Measurements from ENCODE around the gene HMCN2. TPM values are rescaled to one million over a fixed set of nuclear protein-coding genes. Genes with fewer than 3 reads are reported as not detected.

Gene HMCN2
- total and polyA plus RNA-seq, 2 donors (not counting 3 experiments of a cell fraction or from before 2014, with no cell fraction given) = 0.04 to 0.24 TPM

DNA sequence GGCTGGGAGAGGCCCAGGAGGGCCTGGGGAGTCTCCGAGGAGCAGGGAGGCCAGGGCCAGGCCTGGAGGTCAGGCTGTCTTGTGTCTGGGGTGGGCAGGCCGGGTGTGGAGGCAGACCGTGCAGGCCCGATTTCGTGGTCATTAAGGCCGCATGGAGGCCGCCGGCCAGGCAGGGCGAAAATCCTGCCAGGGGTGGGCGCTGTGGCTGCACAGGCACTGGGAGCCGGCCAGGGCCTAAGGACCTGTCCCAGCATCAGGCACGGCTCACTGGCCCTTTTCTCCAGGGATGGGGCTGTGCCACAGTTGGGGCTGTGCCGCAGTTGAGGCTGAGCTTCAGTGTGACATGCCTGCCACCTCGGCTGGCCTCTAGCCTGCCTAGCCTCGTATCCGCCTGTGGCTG is 215.1 kb downstream of the HMCN2 start:
- H2AFZ ChIP-seq (ENCODE audit: low read depth, low read length) = no peak overlapping the region
- H3K79me2 ChIP-seq (ENCODE audit: control insufficient read depth, insufficient read depth, low read length) = no peaks in the 10 kb centered on the region
- dilution Hi-C loops (cut with MboI; ENCODE audit: extremely low pct_ligation_motif_present, low sequenced_read_pairs) (no loop called here), intact Hi-C loops (cut with micrococcal nuclease) (no loop called here)
- no peaks in the 10 kb centered on the region for H3K9me3 ChIP-seq (replicated peaks; ENCODE audit: control insufficient read depth, insufficient read depth, low read length)
- no peaks in the 10 kb centered on the region for H3K27me3 ChIP-seq (ENCODE audit: control insufficient read depth in 2 of 2, insufficient read depth in 2 of 2, low read length in 2 of 2)
- POLR2A ChIA-PET = no interaction called here
- no TSS peak for BruUV-seq (replicated peaks)
- CTCF ChIA-PET = no interaction called here
- no peak overlapping the region for H3K9ac ChIP-seq (replicated peaks; ENCODE audit: extremely low read depth, insufficient read depth, low read length)
- no peak overlapping the region for H3K4me2 ChIP-seq (ENCODE audit: insufficient read depth, low read length)
- FAIRE-seq (no peak), DNase-seq (ENCODE audit: low read depth, low spot score) (no peak)
- H3K4me3 ChIP-seq (replicated peaks in 1 of 3; ENCODE audit: insufficient read depth in 1 of 3, low read depth in 1 of 3, low read length in 3 of 3) = no peak overlapping the region
- H3K4me1 ChIP-seq (ENCODE audit: control insufficient read depth, extremely low read depth, insufficient read depth, low read length) = no peaks in the 10 kb centered on the region
- H3K9me1 ChIP-seq (replicated peaks; ENCODE audit: control insufficient read depth, extremely low read depth, insufficient read depth, low read length) = no peaks in the 10 kb centered on the region
- no peaks in the 10 kb centered on the region for H3K36me3 ChIP-seq (ENCODE audit: control insufficient read depth in 2 of 2, extremely low read depth in 1 of 2, insufficient read depth in 2 of 2, low read length in 2 of 2)
- TF ChIP-seq POLR2AphosphoS5 (IDR thresholded peaks at IDR 0.05; ENCODE audit: insufficient read depth, low read depth, low read length) = no peak
- TF ChIP-seq, protein P1, sequence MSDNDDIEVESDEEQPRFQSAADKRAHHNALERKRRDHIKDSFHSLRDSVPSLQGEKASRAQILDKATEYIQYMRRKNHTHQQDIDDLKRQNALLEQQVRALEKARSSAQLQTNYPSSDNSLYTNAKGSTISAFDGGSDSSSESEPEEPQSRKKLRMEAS (IDR thresholded peaks at IDR 0.05; ENCODE audit: insufficient read depth, insufficient read length) = no peak
- TF ChIP-seq MYC (IDR thresholded peaks at IDR 0.05; ENCODE audit: low read depth, low read length) = no peak
- no peak for TF ChIP-seq GATA2 (IDR thresholded peaks at IDR 0.05; ENCODE audit: insufficient read depth, insufficient read length, low read depth, low read length)
- TF ChIP-seq JUN (IDR thresholded peaks at IDR 0.05; ENCODE audit: borderline replicate concordance, insufficient read depth, insufficient read length, low read depth) = no peak
- no peaks in the 10 kb centered on the region for H4K20me1 ChIP-seq (replicated peaks; ENCODE audit: control insufficient read depth, extremely low read depth, insufficient read depth, low read length)
- H3K27ac ChIP-seq (ENCODE audit: insufficient read depth, low read depth, low read length) = no peak overlapping the region

GRCh38 chr9:130482463-130482862 is 216.9 kb downstream of the HMCN2 start:
- Histone ChIP-seq H3K36me3 (ENCODE audit: control insufficient read depth in 2 of 2, extremely low read depth in 1 of 2, insufficient read depth in 2 of 2, low read length in 2 of 2) (no peaks in the 10 kb centered on the region), H3K27ac (ENCODE audit: insufficient read depth, low read depth, low read length) (no peak overlapping the region), H3K27me3 (ENCODE audit: control insufficient read depth in 2 of 2, insufficient read depth in 2 of 2, low read length in 2 of 2) (no peaks in the 10 kb centered on the region), H3K9ac (replicated peaks; ENCODE audit: extremely low read depth, insufficient read depth, low read length) (no peak overlapping the region), H2AFZ (ENCODE audit: low read depth, low read length) (no peak overlapping the region), H3K79me2 (ENCODE audit: control insufficient read depth, insufficient read depth, low read length) (no peaks in the 10 kb centered on the region), H3K9me3 (replicated peaks; ENCODE audit: control insufficient read depth, insufficient read depth, low read length) (no peaks in the 10 kb centered on the region), H4K20me1 (replicated peaks; ENCODE audit: control insufficient read depth, extremely low read depth, insufficient read depth, low read length) (no peaks in the 10 kb centered on the region), H3K4me1 (ENCODE audit: control insufficient read depth, extremely low read depth, insufficient read depth, low read length) (no peaks in the 10 kb centered on the region), H3K9me1 (replicated peaks; ENCODE audit: control insufficient read depth, extremely low read depth, insufficient read depth, low read length) (no peaks in the 10 kb centered on the region), H3K4me2 (ENCODE audit: insufficient read depth, low read length) (no peak overlapping the region), H3K4me3 (replicated peaks in 1 of 3; ENCODE audit: insufficient read depth in 1 of 3, low read depth in 1 of 3, low read length in 3 of 3) (no peak overlapping the region)
- no peak for FAIRE-seq
- no peak for DNase-seq (ENCODE audit: low read depth, low spot score)
- intact Hi-C loops (cut with micrococcal nuclease) (no loop called here), dilution Hi-C loops (cut with MboI; ENCODE audit: extremely low pct_ligation_motif_present, low sequenced_read_pairs) (no loop called here)
- no TSS peak for BruUV-seq (replicated peaks)
- ChIA-PET POLR2A (no interaction called here), CTCF (no interaction called here)
- no peak for TF ChIP-seq GATA2 (IDR thresholded peaks at IDR 0.05; ENCODE audit: insufficient read depth, insufficient read length, low read depth, low read length)
- TF ChIP-seq, protein P1 (IDR thresholded peaks at IDR 0.05; ENCODE audit: insufficient read depth, insufficient read length) = no peak
- no peak for TF ChIP-seq MYC (IDR thresholded peaks at IDR 0.05; ENCODE audit: low read depth, low read length)
- TF ChIP-seq POLR2A (IDR thresholded peaks at IDR 0.05; ENCODE audit: low read depth, low read length) = no peak
- no peak for TF ChIP-seq FOS (IDR thresholded peaks at IDR 0.05; ENCODE audit: borderline replicate concordance, insufficient read depth, low read length)
- TF ChIP-seq POLR2AphosphoS5 (IDR thresholded peaks at IDR 0.05; ENCODE audit: insufficient read depth, low read depth, low read length) = no peak
- TF ChIP-seq EZH2 (IDR thresholded peaks at IDR 0.05; ENCODE audit: borderline replicate concordance, low read depth, low read length, severe bottlenecking) = no peak
- no peak for TF ChIP-seq JUN (IDR thresholded peaks at IDR 0.05; ENCODE audit: borderline replicate concordance, insufficient read depth, insufficient read length, low read depth)
- TF ChIP-seq, protein P2, sequence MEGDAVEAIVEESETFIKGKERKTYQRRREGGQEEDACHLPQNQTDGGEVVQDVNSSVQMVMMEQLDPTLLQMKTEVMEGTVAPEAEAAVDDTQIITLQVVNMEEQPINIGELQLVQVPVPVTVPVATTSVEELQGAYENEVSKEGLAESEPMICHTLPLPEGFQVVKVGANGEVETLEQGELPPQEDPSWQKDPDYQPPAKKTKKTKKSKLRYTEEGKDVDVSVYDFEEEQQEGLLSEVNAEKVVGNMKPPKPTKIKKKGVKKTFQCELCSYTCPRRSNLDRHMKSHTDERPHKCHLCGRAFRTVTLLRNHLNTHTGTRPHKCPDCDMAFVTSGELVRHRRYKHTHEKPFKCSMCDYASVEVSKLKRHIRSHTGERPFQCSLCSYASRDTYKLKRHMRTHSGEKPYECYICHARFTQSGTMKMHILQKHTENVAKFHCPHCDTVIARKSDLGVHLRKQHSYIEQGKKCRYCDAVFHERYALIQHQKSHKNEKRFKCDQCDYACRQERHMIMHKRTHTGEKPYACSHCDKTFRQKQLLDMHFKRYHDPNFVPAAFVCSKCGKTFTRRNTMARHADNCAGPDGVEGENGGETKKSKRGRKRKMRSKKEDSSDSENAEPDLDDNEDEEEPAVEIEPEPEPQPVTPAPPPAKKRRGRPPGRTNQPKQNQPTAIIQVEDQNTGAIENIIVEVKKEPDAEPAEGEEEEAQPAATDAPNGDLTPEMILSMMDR (IDR thresholded peaks at IDR 0.05; ENCODE audit: extremely low read depth in 1 of 2, insufficient read depth in 1 of 2, low read depth in 1 of 2, low read length in 2 of 2) = no peak
